ENCODE measurements around the gene ERFE. TPM values are rescaled to one million over a fixed set of nuclear protein-coding genes. Genes with fewer than 3 reads are reported as not detected.

Gene ERFE
- polyA plus RNA-seq, 1 of the 3 experiments (the other 2 are of a cell fraction), result 1.3 TPM

DNA sequence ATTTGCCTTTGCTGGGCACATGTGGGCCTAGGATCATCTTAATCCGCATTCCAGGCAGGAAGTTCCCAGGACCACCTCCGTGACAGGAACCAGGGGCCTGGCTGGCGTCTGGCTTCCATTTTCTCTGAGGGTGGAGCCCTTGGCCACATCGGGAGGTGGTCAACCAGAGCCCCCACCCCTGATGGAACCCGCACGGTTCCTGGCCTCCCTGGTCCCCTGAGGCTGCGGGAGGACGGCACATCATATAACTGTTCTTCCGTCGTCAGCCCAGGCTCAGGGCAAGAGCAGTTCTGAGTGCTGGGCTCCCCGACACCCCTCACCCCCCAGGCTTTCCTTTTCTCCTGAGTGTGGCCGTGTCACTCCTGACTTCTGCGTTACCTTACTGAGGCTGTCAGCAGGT, 45.2 kb upstream of the ERFE start (continued):
- TF ChIP-seq, protein P1, sequence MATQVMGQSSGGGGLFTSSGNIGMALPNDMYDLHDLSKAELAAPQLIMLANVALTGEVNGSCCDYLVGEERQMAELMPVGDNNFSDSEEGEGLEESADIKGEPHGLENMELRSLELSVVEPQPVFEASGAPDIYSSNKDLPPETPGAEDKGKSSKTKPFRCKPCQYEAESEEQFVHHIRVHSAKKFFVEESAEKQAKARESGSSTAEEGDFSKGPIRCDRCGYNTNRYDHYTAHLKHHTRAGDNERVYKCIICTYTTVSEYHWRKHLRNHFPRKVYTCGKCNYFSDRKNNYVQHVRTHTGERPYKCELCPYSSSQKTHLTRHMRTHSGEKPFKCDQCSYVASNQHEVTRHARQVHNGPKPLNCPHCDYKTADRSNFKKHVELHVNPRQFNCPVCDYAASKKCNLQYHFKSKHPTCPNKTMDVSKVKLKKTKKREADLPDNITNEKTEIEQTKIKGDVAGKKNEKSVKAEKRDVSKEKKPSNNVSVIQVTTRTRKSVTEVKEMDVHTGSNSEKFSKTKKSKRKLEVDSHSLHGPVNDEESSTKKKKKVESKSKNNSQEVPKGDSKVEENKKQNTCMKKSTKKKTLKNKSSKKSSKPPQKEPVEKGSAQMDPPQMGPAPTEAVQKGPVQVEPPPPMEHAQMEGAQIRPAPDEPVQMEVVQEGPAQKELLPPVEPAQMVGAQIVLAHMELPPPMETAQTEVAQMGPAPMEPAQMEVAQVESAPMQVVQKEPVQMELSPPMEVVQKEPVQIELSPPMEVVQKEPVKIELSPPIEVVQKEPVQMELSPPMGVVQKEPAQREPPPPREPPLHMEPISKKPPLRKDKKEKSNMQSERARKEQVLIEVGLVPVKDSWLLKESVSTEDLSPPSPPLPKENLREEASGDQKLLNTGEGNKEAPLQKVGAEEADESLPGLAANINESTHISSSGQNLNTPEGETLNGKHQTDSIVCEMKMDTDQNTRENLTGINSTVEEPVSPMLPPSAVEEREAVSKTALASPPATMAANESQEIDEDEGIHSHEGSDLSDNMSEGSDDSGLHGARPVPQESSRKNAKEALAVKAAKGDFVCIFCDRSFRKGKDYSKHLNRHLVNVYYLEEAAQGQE (IDR thresholded peaks at IDR 0.05; ENCODE audit: low read depth, low read length), result no peak
- TF ChIP-seq TAF1 (IDR thresholded peaks at IDR 0.05; ENCODE audit: borderline replicate concordance, low read depth, low read length) (no peak), CTCF (IDR thresholded peaks at IDR 0.05) (no peak), RFX5 (IDR thresholded peaks at IDR 0.05; ENCODE audit: low read length) (no peak)

- H3K4me3 ChIP-seq (ENCODE audit: low read depth in 2 of 2, low read length in 1 of 2), result no peak overlapping the region
- WGBS (ENCODE audit: low lambda C conversion rate), result 82% methylated on average over 16 of the region's 16 CpGs
- DNase-seq, result no peak
- ChIA-PET POLR2A (no interaction called here), CTCF (no interaction called here)
- no peaks in the 10 kb centered on the region for H3K36me3 ChIP-seq (replicated peaks in 1 of 2; ENCODE audit: control insufficient read depth in 1 of 2, insufficient read depth in 2 of 2, low read length in 1 of 2)
- TF ChIP-seq CTCF (IDR thresholded peaks at IDR 0.05), result no peak
- TF ChIP-seq FOXM1 (IDR thresholded peaks at IDR 0.05; ENCODE audit: low read depth), result no peak
- TF ChIP-seq EP300 (IDR thresholded peaks at IDR 0.05; ENCODE audit: borderline replicate concordance in 1 of 2, low read depth in 1 of 2, low read length in 1 of 2), result no peak
- TF ChIP-seq EZH2phosphoT487 (IDR thresholded peaks at IDR 0.05; ENCODE audit: borderline replicate concordance, low read depth), result no peak
- TF ChIP-seq, protein P2, sequence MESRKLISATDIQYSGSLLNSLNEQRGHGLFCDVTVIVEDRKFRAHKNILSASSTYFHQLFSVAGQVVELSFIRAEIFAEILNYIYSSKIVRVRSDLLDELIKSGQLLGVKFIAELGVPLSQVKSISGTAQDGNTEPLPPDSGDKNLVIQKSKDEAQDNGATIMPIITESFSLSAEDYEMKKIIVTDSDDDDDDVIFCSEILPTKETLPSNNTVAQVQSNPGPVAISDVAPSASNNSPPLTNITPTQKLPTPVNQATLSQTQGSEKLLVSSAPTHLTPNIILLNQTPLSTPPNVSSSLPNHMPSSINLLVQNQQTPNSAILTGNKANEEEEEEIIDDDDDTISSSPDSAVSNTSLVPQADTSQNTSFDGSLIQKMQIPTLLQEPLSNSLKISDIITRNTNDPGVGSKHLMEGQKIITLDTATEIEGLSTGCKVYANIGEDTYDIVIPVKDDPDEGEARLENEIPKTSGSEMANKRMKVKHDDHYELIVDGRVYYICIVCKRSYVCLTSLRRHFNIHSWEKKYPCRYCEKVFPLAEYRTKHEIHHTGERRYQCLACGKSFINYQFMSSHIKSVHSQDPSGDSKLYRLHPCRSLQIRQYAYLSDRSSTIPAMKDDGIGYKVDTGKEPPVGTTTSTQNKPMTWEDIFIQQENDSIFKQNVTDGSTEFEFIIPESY (IDR thresholded peaks at IDR 0.05; ENCODE audit: borderline replicate concordance, low read depth), result no peak
- H2AFZ ChIP-seq (ENCODE audit: low read depth), result no peak overlapping the region
- no peak overlapping the region for H3K27ac ChIP-seq (ENCODE audit: low read depth in 2 of 2, low read length in 1 of 2)
- H3K9ac ChIP-seq, result no peak overlapping the region
- peaks cover 8% of the 10 kb centered on the region for H3K9me3 ChIP-seq
- H3K4me1 ChIP-seq (ENCODE audit: control insufficient read depth in 1 of 2, insufficient read depth in 2 of 2, low read depth in 1 of 2, low read length in 1 of 2), result peaks cover 0 to 9% of the 10 kb centered on the region in 2 experiments; a peak in 1 of 4 replicates
- H4K20me1 ChIP-seq (ENCODE audit: insufficient read depth), result no peaks in the 10 kb centered on the region
- no peaks in the 10 kb centered on the region for H3F3A ChIP-seq (replicated peaks; ENCODE audit: insufficient read depth)
- no peaks in the 10 kb centered on the region; the same call in 1 of the 2 replicates for H3K27me3 ChIP-seq (ENCODE audit: insufficient read depth)
- no peaks in the 10 kb centered on the region for H3K79me2 ChIP-seq (ENCODE audit: insufficient read depth)
- no peaks in the 10 kb centered on the region for H3K9me2 ChIP-seq
- H3K4me2 ChIP-seq, result no peak overlapping the region
These were observed 44.4 kb upstream of the ERFE start for GRCh38 chr2:238114331-238114841.
